ENCODE data around the gene MTCP1. TPM values are rescaled to one million over a fixed set of nuclear protein-coding genes. Genes with fewer than 3 reads are reported as not detected.
A peak's percentile ranks its signal among the peaks of the same experiment; 100 is the strongest.

The MTCP1 gene
- total RNA-seq, 1 experiment from 2014 or later, result 49.5 TPM

DNA sequence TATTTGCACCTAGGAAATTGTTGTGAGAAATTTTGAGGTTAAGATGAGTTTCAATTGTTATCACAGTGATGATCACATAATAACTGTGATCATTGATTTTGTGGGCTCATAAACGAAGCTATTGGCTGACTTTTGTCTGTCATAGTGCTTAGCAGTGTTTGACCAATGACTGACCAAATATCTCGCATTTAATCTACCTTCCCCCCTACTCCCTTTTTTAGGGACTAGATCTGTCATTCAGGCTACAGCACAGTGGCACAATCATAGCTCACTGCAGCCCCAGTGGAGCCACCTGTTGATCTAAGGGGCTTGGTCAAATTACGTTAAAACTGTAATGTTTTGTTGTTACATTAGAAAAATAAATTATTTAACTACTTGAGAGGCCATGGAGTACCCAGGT is 42.8 kb downstream of the MTCP1 start:
- Histone ChIP-seq H3K27me3 (ENCODE audit: control insufficient read depth, insufficient read depth, low read length) (no peaks in the 10 kb centered on the region), H3K9me3 (ENCODE audit: control insufficient read depth, insufficient read depth, low read depth, low read length) (no peaks in the 10 kb centered on the region), H3K4me3 (ENCODE audit: low read depth in 2 of 2, low read length in 2 of 2) (peak overlapping the region; percentile 72 to 89), H3K27ac (ENCODE audit: low read length) (peak overlapping the region; percentile 100), H3K36me3 (ENCODE audit: control insufficient read depth, insufficient read depth, low read length) (no peaks in the 10 kb centered on the region), H3K4me1 (ENCODE audit: control insufficient read depth, insufficient read depth, low read length) (peaks cover 17% of the 10 kb centered on the region)
- POLR2A ChIA-PET, result no interaction called here
- ATAC-seq (no peak), DNase-seq (ENCODE audit: low read depth, low spot score) (no peak)
- CTCF ChIA-PET, result no interaction called here
- intact Hi-C loops (cut with micrococcal nuclease; ENCODE audit: unreplicated experiment) (no loop called here), in situ Hi-C loops (cut with HindIII; ENCODE audit: low pct_unique_long_range_greater_than_20kb, low sequenced_read_pairs) (no loop called here)
- TF ChIP-seq, protein P1, sequence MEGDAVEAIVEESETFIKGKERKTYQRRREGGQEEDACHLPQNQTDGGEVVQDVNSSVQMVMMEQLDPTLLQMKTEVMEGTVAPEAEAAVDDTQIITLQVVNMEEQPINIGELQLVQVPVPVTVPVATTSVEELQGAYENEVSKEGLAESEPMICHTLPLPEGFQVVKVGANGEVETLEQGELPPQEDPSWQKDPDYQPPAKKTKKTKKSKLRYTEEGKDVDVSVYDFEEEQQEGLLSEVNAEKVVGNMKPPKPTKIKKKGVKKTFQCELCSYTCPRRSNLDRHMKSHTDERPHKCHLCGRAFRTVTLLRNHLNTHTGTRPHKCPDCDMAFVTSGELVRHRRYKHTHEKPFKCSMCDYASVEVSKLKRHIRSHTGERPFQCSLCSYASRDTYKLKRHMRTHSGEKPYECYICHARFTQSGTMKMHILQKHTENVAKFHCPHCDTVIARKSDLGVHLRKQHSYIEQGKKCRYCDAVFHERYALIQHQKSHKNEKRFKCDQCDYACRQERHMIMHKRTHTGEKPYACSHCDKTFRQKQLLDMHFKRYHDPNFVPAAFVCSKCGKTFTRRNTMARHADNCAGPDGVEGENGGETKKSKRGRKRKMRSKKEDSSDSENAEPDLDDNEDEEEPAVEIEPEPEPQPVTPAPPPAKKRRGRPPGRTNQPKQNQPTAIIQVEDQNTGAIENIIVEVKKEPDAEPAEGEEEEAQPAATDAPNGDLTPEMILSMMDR (IDR thresholded peaks at IDR 0.05), result no peak; the same call in 1 of the 2 replicates
- TF ChIP-seq POLR2AphosphoS5 (IDR thresholded peaks at IDR 0.05; ENCODE audit: low read depth, low read length) (no peak), SIN3A (IDR thresholded peaks at IDR 0.05; ENCODE audit: borderline replicate concordance, insufficient read depth, low read depth, low read length) (no peak), TCF7L2 (IDR thresholded peaks at IDR 0.05; ENCODE audit: low read depth, low read length) (no peak)
- TF ChIP-seq, protein P2, sequence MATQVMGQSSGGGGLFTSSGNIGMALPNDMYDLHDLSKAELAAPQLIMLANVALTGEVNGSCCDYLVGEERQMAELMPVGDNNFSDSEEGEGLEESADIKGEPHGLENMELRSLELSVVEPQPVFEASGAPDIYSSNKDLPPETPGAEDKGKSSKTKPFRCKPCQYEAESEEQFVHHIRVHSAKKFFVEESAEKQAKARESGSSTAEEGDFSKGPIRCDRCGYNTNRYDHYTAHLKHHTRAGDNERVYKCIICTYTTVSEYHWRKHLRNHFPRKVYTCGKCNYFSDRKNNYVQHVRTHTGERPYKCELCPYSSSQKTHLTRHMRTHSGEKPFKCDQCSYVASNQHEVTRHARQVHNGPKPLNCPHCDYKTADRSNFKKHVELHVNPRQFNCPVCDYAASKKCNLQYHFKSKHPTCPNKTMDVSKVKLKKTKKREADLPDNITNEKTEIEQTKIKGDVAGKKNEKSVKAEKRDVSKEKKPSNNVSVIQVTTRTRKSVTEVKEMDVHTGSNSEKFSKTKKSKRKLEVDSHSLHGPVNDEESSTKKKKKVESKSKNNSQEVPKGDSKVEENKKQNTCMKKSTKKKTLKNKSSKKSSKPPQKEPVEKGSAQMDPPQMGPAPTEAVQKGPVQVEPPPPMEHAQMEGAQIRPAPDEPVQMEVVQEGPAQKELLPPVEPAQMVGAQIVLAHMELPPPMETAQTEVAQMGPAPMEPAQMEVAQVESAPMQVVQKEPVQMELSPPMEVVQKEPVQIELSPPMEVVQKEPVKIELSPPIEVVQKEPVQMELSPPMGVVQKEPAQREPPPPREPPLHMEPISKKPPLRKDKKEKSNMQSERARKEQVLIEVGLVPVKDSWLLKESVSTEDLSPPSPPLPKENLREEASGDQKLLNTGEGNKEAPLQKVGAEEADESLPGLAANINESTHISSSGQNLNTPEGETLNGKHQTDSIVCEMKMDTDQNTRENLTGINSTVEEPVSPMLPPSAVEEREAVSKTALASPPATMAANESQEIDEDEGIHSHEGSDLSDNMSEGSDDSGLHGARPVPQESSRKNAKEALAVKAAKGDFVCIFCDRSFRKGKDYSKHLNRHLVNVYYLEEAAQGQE (IDR thresholded peaks at IDR 0.05; ENCODE audit: insufficient read depth in 1 of 2, low read depth in 2 of 2, low read length in 1 of 2), result no peak
- BruUV-seq (replicated peaks), result no TSS peak

DNA sequence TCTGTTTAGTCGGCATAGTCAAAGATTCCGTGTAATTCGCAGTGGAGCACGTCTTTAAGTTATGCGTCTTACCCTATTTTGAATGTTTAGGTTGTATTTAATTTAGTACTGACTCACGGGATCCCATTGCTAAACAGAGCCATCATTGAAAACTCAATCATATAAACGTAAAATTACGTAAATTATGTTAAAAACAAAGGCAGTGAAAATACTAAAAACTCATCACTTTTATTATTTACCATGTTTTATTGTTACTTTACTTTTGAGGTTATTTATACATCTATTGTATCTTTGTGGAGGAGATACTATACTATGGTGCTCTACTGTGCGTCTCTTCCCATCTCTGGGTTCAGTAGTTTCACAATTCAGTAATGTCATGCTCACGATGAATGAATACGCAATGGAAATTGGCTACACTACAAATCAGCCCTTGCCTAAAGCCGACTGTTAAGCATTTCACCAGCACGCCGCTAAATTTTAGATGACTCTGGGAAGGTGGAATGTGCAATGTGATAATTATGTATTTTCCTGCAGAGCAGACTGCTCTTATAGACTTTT is 43.3 kb downstream of the MTCP1 start:
- H3K4me1 ChIP-seq (ENCODE audit: control insufficient read depth, insufficient read depth, low read length), result peaks cover 17% of the 10 kb centered on the region
- H3K27ac ChIP-seq (ENCODE audit: low read length), result peak overlapping the region; percentile 100
- ChIA-PET CTCF (no interaction called here), POLR2A (interaction anchor here (1.0 kb wide), 1 partner anchor 67 kb away, joined by 3 read pairs; no protein-coding TSS in a partner anchor)
- no peaks in the 10 kb centered on the region for H3K27me3 ChIP-seq (ENCODE audit: control insufficient read depth, insufficient read depth, low read length)
- in situ Hi-C loops (cut with HindIII; ENCODE audit: low pct_unique_long_range_greater_than_20kb, low sequenced_read_pairs) (no loop called here), intact Hi-C loops (cut with micrococcal nuclease; ENCODE audit: unreplicated experiment) (no loop called here)
- TF ChIP-seq, protein P2 (IDR thresholded peaks at IDR 0.05; ENCODE audit: insufficient read depth in 1 of 2, low read depth in 2 of 2, low read length in 1 of 2), result no peak
- TF ChIP-seq, protein P1 (IDR thresholded peaks at IDR 0.05), result no peak
- no peak for TF ChIP-seq SIN3A (IDR thresholded peaks at IDR 0.05; ENCODE audit: borderline replicate concordance, insufficient read depth, low read depth, low read length)
- no peak; the same call in none of the 2 replicates for TF ChIP-seq POLR2AphosphoS5 (IDR thresholded peaks at IDR 0.05; ENCODE audit: low read depth, low read length)
- TF ChIP-seq TCF7L2 (IDR thresholded peaks at IDR 0.05; ENCODE audit: low read depth, low read length), result no peak
- H3K36me3 ChIP-seq (ENCODE audit: control insufficient read depth, insufficient read depth, low read length), result no peaks in the 10 kb centered on the region
- H3K4me3 ChIP-seq (ENCODE audit: low read depth in 2 of 2, low read length in 2 of 2), result peak overlapping the region; percentile 72 to 89
- BruUV-seq (replicated peaks), result TSS peak; percentile 87
- no peaks in the 10 kb centered on the region for H3K9me3 ChIP-seq (ENCODE audit: control insufficient read depth, insufficient read depth, low read depth, low read length)
- ATAC-seq (no peak), DNase-seq (ENCODE audit: low read depth, low spot score) (peak; percentile 53)

Measured in Panc1 (cell line).